GM12873 (cell line): Measurements from ENCODE around the gene EFS.

ENCODE experiments used
- CTCF ChIP-seq: IDR thresholded peaks from 2 replicates; pipeline ENCODE4 v1.5.1; 2012; ENCODE audit warnings: low read depth, mild to moderate bottlenecking, moderate library complexity, low read length, control low read depth; ENCODE audit not compliant: insufficient read depth; ENCODE audit errors: missing control alignments

The EFS gene

GRCh38 chr14:23345987-23346692 is 18.8 kb downstream of the EFS start:
- no peak for TF ChIP-seq CTCF

GRCh38 chr14:23344481-23344880 is 20.5 kb downstream of the EFS start:
- no peak for TF ChIP-seq CTCF

GRCh38 chr14:23339506-23340268 is 25.3 kb downstream of the EFS start:
- no peak for TF ChIP-seq CTCF

- no peak for TF ChIP-seq CTCF
Measured at GRCh38 chr14:23335623-23336022, 29.3 kb downstream of the EFS start.

- TF ChIP-seq CTCF = peak; percentile 88
Measured at GRCh38 chr14:23327947-23328744, 36.8 kb downstream of the EFS start.

GRCh38 chr14:23326491-23327332 is 38.3 kb downstream of the EFS start:
- TF ChIP-seq CTCF = no peak
